CD4-positive, alpha-beta memory T cell (primary cell): Measurements from ENCODE around the gene MED26. TPM values are rescaled to one million over a fixed set of nuclear protein-coding genes. Genes with fewer than 3 reads are reported as not detected.
A peak's percentile ranks its signal among the peaks of the same experiment; 100 is the strongest.
"Not testable (repeated sequence)": the region's sequence is repeated elsewhere in the genome, so short reads cannot be mapped to it uniquely, and the experiment has no call there.

Experiments used
- CTCF ChIA-PET: fragments of 350-600 bp; sonication (Branson Sonifier 250); formaldehyde crosslinking; loops from one replicate; lab custom pipeline; 2021; ENCODE audit warnings: inconsistent platforms; ENCODE audit not compliant: partially characterized antibody; lab: Charles Lee
- POLR2A ChIA-PET: fragments of 350-600 bp; sonication (Branson Sonifier 250); formaldehyde crosslinking; loops from one replicate; lab custom pipeline; 2021; ENCODE audit not compliant: partially characterized antibody; lab: Charles Lee
- DNase-seq, 5 donors: peaks; one replicate each; pipeline versions ENCODE4 v3.0.0 to v3.0.0-alpha.2; 2020 to 2022; ENCODE audit warnings: mixed read lengths in 1 of 5
- H3K27ac ChIP-seq: one replicate; pipeline ENCODE4 v1.7.0; 2013; ENCODE audit warnings: low read depth, low read length
- H3K27me3 ChIP-seq: 2 replicates; pipeline ENCODE4 v1.7.0; 2013; ENCODE audit warnings: mild to moderate bottlenecking, low read length, moderate library complexity; ENCODE audit not compliant: insufficient read depth
- H3K36me3 ChIP-seq: 2 replicates; pipeline ENCODE4 v1.7.0; 2013; ENCODE audit warnings: mild to moderate bottlenecking, low read length, moderate library complexity; ENCODE audit not compliant: insufficient read depth
- H3K4me1 ChIP-seq: 2 replicates; pipeline ENCODE4 v1.7.0; 2013; ENCODE audit warnings: mild to moderate bottlenecking, low read length, moderate library complexity; ENCODE audit not compliant: insufficient read depth
- H3K4me3 ChIP-seq, 2 donors: one replicate each; pipeline ENCODE4 v1.7.0; 2013; ENCODE audit warnings: low read length in 2 of 2, mild to moderate bottlenecking in 1 of 2
- H3K9me3 ChIP-seq, 2 donors: one replicate each; pipeline ENCODE4 v1.7.0; 2013; ENCODE audit warnings: low read length in 2 of 2, control low read depth in 1 of 2; ENCODE audit not compliant: control insufficient read depth in 1 of 2
- H3K27ac Mint-ChIP-seq, 7 donors: one replicate each; pipeline ENCODE4 v1.8.0; 2020 to 2021; ENCODE audit warnings: mixed read lengths in 7 of 7, mild to moderate bottlenecking in 6 of 7, inconsistent platforms in 3 of 7, moderate library complexity in 3 of 7
- H3K27me3 Mint-ChIP-seq, 2 donors: one replicate each; pipeline ENCODE4 v1.8.0; 2020 to 2021; ENCODE audit warnings: mixed read lengths in 2 of 2
- H3K36me3 Mint-ChIP-seq, 2 donors: one replicate each; pipeline ENCODE4 v1.8.0; 2020 to 2021; ENCODE audit warnings: mixed read lengths in 2 of 2, inconsistent platforms in 1 of 2, mild to moderate bottlenecking in 1 of 2
- H3K4me1 Mint-ChIP-seq, 4 donors: one replicate each; pipeline ENCODE4 v1.8.0; 2020 to 2021; ENCODE audit warnings: mixed read lengths in 4 of 4, mild to moderate bottlenecking in 1 of 4
- H3K4me3 Mint-ChIP-seq, 8 donors: one replicate each; pipeline ENCODE4 v1.8.0; 2020 to 2021; ENCODE audit warnings: mixed read lengths in 8 of 8, mild to moderate bottlenecking in 7 of 8, moderate library complexity in 6 of 8, inconsistent platforms in 3 of 8
- H3K9me3 Mint-ChIP-seq, 8 donors: one replicate each; pipeline ENCODE4 v1.8.0; 2020 to 2021; ENCODE audit warnings: mixed read lengths in 8 of 8, mild to moderate bottlenecking in 5 of 8, inconsistent platforms in 3 of 8, moderate library complexity in 1 of 8
- intact Hi-C: fragments of 100-400 bp; cut with micrococcal nuclease; formaldehyde crosslinking; loops from one replicate; pipeline ENCODE4 v1.15.1; 2023
- polyA plus RNA-seq, 2 donors: library from polyadenylated mRNA; unstranded; fragments of 300-500 nt; fragmentation: Illumina TruSeq; gene quantifications; one replicate each; pipeline ENCODE4 v1.2.3, GENCODE V29; 2021
- total RNA-seq, 2 experiments: library from RNA; stranded (reverse); gene quantifications; one replicate each; pipeline ENCODE4 v1.2.3, GENCODE V29; 2021

Gene MED26
- total and polyA plus RNA-seq, 4 experiments from 2014 or later: 3.3 to 18.6 (median 11.2) TPM

GRCh38 chr19:16562608-16563025 lies 65.4 kb downstream of the MED26 start:
- peaks cover 20 to 33% (median 27%) of the 10 kb centered on the region in 4 donors for H3K4me1 Mint-ChIP-seq
- no peaks in the 10 kb centered on the region for H3K9me3 Mint-ChIP-seq
- no peak for DNase-seq
- peak overlapping the region in 1 of 7 donors; percentile 44 for H3K27ac Mint-ChIP-seq
- H3K27ac ChIP-seq: no peak overlapping the region
- no peak overlapping the region for H3K4me3 ChIP-seq
- H3K4me1 ChIP-seq: peaks cover 29% of the 10 kb centered on the region
- peaks cover 39% of the 10 kb centered on the region for H3K36me3 ChIP-seq
- intact Hi-C loops: no loop called here
- H3K27me3 Mint-ChIP-seq: no peaks in the 10 kb centered on the region
- POLR2A ChIA-PET: interaction anchor here (1.6 kb wide), 1 partner anchor 19 kb away, joined by 4 read pairs; no protein-coding TSS in a partner anchor
- no peak overlapping the region for H3K4me3 Mint-ChIP-seq
- CTCF ChIA-PET: no interaction called here
- H3K9me3 ChIP-seq: no peaks in the 10 kb centered on the region
- H3K27me3 ChIP-seq: no peaks in the 10 kb centered on the region
- H3K36me3 Mint-ChIP-seq: peaks cover 43 to 48% of the 10 kb centered on the region in 2 donors

- Mint-ChIP-seq H3K36me3 (peaks cover 41 to 49% of the 10 kb centered on the region in 2 donors), H3K4me3 (no peak overlapping the region), H3K4me1 (peaks cover 14 to 25% (median 19%) of the 10 kb centered on the region in 4 donors), H3K27ac (peak overlapping the region in 5 of 7 donors; percentile 30 to 86 (median 74)), H3K27me3 (no peaks in the 10 kb centered on the region), H3K9me3 (no peaks in the 10 kb centered on the region)
- Histone ChIP-seq H3K4me3 (no peak overlapping the region), H3K4me1 (peaks cover 17% of the 10 kb centered on the region), H3K27me3 (no peaks in the 10 kb centered on the region), H3K27ac (no peak overlapping the region), H3K36me3 (peaks cover 34% of the 10 kb centered on the region), H3K9me3 (no peaks in the 10 kb centered on the region)
- intact Hi-C loops: no loop called here
- POLR2A ChIA-PET: interaction anchor here (1.6 kb wide), 1 partner anchor 18 kb away, joined by 4 read pairs; no protein-coding TSS in a partner anchor
- no peak for DNase-seq
- CTCF ChIA-PET: no interaction called here
These were observed 66.6 kb downstream of the MED26 start for GRCh38 chr19:16561382-16561781.

GRCh38 chr19:16559780-16560276 lies 68.2 kb downstream of the MED26 start:
- peak overlapping the region in 4 of 7 donors; percentile 3 to 89 (median 38) for H3K27ac Mint-ChIP-seq
- Histone ChIP-seq H3K4me1 (peaks cover 2% of the 10 kb centered on the region), H3K4me3 (no peak overlapping the region), H3K27me3 (no peaks in the 10 kb centered on the region), H3K27ac (no peak overlapping the region), H3K9me3 (no peaks in the 10 kb centered on the region), H3K36me3 (peaks cover 44% of the 10 kb centered on the region)
- no peak for DNase-seq
- intact Hi-C loops: no loop called here
- H3K27me3 Mint-ChIP-seq: no peaks in the 10 kb centered on the region
- POLR2A ChIA-PET: interaction anchor here (1.2 kb wide), 1 partner anchor 17 kb away, joined by 3 read pairs; the partner anchor contains the start of gene CHERP
- H3K4me3 Mint-ChIP-seq: no peak overlapping the region
- H3K4me1 Mint-ChIP-seq: peaks cover 9 to 15% (median 12%) of the 10 kb centered on the region in 4 donors
- H3K36me3 Mint-ChIP-seq: peaks cover 37 to 55% of the 10 kb centered on the region in 2 donors
- CTCF ChIA-PET: no interaction called here
- H3K9me3 Mint-ChIP-seq: no peaks in the 10 kb centered on the region

GRCh38 chr19:16554776-16555175 lies 73.2 kb downstream of the MED26 start:
- H3K9me3 ChIP-seq: no peaks in the 10 kb centered on the region
- CTCF ChIA-PET: no interaction called here
- H3K4me1 ChIP-seq: no peaks in the 10 kb centered on the region
- no peaks in the 10 kb centered on the region for H3K9me3 Mint-ChIP-seq
- H3K36me3 ChIP-seq: peaks cover 40% of the 10 kb centered on the region
- H3K27ac Mint-ChIP-seq: peak overlapping the region in 3 of 7 donors; percentile 4 to 75 (median 64)
- no peaks in the 10 kb centered on the region for H3K27me3 Mint-ChIP-seq
- POLR2A ChIA-PET: interaction anchor here (0.8 kb wide), 1 partner anchor 14 kb away, joined by 3 read pairs; no protein-coding TSS in a partner anchor
- no peak overlapping the region for H3K4me3 Mint-ChIP-seq
- no peak for DNase-seq
- H3K4me1 Mint-ChIP-seq: peaks cover 3 to 13% (median 5%) of the 10 kb centered on the region in 4 donors
- no peaks in the 10 kb centered on the region for H3K27me3 ChIP-seq
- no peak overlapping the region for H3K27ac ChIP-seq
- intact Hi-C loops: no loop called here
- H3K4me3 ChIP-seq: no peak overlapping the region
- peaks cover 23 to 53% of the 10 kb centered on the region in 2 donors for H3K36me3 Mint-ChIP-seq

- Mint-ChIP-seq H3K4me1 (peaks cover 4 to 14% (median 5%) of the 10 kb centered on the region in 4 donors), H3K27ac (peak overlapping the region in 2 of 7 donors; percentile 4 to 36), H3K36me3 (peaks cover 19 to 47% of the 10 kb centered on the region in 2 donors)
- H3K9me3 Mint-ChIP-seq, H3K9me3 ChIP-seq, H3K4me3 ChIP-seq, intact Hi-C loops, H3K4me1 ChIP-seq, H3K27ac ChIP-seq, DNase-seq, POLR2A ChIA-PET, CTCF ChIA-PET, H3K27me3 ChIP-seq, H3K27me3 Mint-ChIP-seq, H3K4me3 Mint-ChIP-seq: not testable (repeated sequence)
- H3K36me3 ChIP-seq: peaks cover 34% of the 10 kb centered on the region
These were observed 76.1 kb downstream of the MED26 start for GRCh38 chr19:16551902-16552301.

- no peaks in the 10 kb centered on the region for H3K9me3 Mint-ChIP-seq
- intact Hi-C loops: no loop called here
- ChIA-PET CTCF (interaction anchor here (0.9 kb wide), 1 partner anchor 17 kb away, joined by 3 read pairs; no protein-coding TSS in a partner anchor), POLR2A (interaction anchor here (1.2 to 2.0 kb wide), 3 partner anchors 36 to 108 kb away, joined by 3 to 7 read pairs (median 4); no protein-coding TSS in a partner anchor)
- Histone ChIP-seq H3K36me3 (peaks cover 16% of the 10 kb centered on the region), H3K4me3 (no peak overlapping the region), H3K27me3 (no peaks in the 10 kb centered on the region), H3K27ac (no peak overlapping the region), H3K9me3 (no peaks in the 10 kb centered on the region), H3K4me1 (peaks cover 13% of the 10 kb centered on the region)
- no peak overlapping the region for H3K4me3 Mint-ChIP-seq
- H3K4me1 Mint-ChIP-seq: peaks cover 11 to 28% (median 15%) of the 10 kb centered on the region in 4 donors
- no peaks in the 10 kb centered on the region for H3K27me3 Mint-ChIP-seq
- H3K27ac Mint-ChIP-seq: peak overlapping the region in 1 of 7 donors; percentile 8
- no peak for DNase-seq
- peaks cover 19 to 30% of the 10 kb centered on the region in 2 donors for H3K36me3 Mint-ChIP-seq
These were observed 79.0 kb downstream of the MED26 start for GRCh38 chr19:16548956-16549355.

GRCh38 chr19:16544473-16545231 lies 83.4 kb downstream of the MED26 start:
- CTCF ChIA-PET: no interaction called here
- peak overlapping the region; percentile 2 to 75 (median 48) for H3K4me3 Mint-ChIP-seq
- H3K9me3 Mint-ChIP-seq: no peaks in the 10 kb centered on the region
- peak overlapping the region; percentile 34 to 89 (median 67) for H3K27ac Mint-ChIP-seq
- intact Hi-C loops: loop anchor here (5.0 kb wide), 1 partner anchor 72 kb away; the partner anchor contains the start of gene EPS15L1
- H3K4me1 Mint-ChIP-seq: peaks cover 25 to 47% (median 35%) of the 10 kb centered on the region in 4 donors
- peak in 2 of 5 donors; percentile 11 to 19 for DNase-seq
- H3K4me3 ChIP-seq: no peak overlapping the region
- H3K27me3 ChIP-seq: no peaks in the 10 kb centered on the region
- POLR2A ChIA-PET: interaction anchor here (0.6 to 0.9 kb wide), 2 partner anchors 23 to 74 kb away, joined by 3 read pairs; no protein-coding TSS in a partner anchor
- H3K27me3 Mint-ChIP-seq: no peaks in the 10 kb centered on the region
- H3K9me3 ChIP-seq: no peaks in the 10 kb centered on the region
- peaks cover 45% of the 10 kb centered on the region for H3K4me1 ChIP-seq
- H3K36me3 Mint-ChIP-seq: peaks cover 8 to 13% of the 10 kb centered on the region in 2 donors
- H3K36me3 ChIP-seq: no peaks in the 10 kb centered on the region
- H3K27ac ChIP-seq: no peak overlapping the region
